DND-41 (cell line): ENCODE data around the gene ARHGAP21.
A peak's percentile ranks its signal among the peaks of the same experiment; 100 is the strongest.
"Not testable (repeated sequence)": the region's sequence is repeated elsewhere in the genome, so short reads cannot be mapped to it uniquely, and the experiment has no call there.

Experiments
- ATAC-seq: fragments of 200-7000 bp; cut with Tn5 transposase; 3 replicates; pipeline ENCODE4 v1.9.1; 2021; ENCODE audit warnings: low read depth; ENCODE audit not compliant: insufficient read depth
- DNase-seq: peaks from one replicate; pipeline ENCODE4 v3.0.0-alpha.2; 2020
- H2AFZ ChIP-seq: 2 replicates; pipeline ENCODE4 v1.6.0; 2012; ENCODE audit warnings: low read depth, low read length
- H3K27ac ChIP-seq: 2 replicates; pipeline ENCODE4 v1.5.1; 2012; ENCODE audit warnings: low read length, inconsistent platforms
- H3K27me3 ChIP-seq: fragments of 200-600 bp; sonication (generic); 2 replicates; pipeline ENCODE4 v1.6.0; 2012; ENCODE audit warnings: low read length, mild to moderate bottlenecking, inconsistent platforms; ENCODE audit not compliant: insufficient read depth, poor library complexity
- H3K36me3 ChIP-seq: 2 replicates; pipeline ENCODE4 v1.5.1; 2012; ENCODE audit warnings: low read length, inconsistent platforms; ENCODE audit not compliant: insufficient read depth
- H3K4me1 ChIP-seq: 2 replicates; pipeline ENCODE4 v1.5.1; 2012; ENCODE audit warnings: mild to moderate bottlenecking, low read length; ENCODE audit not compliant: insufficient read depth
- H3K4me2 ChIP-seq: 2 replicates; pipeline ENCODE4 v1.6.0; 2012; ENCODE audit warnings: mild to moderate bottlenecking, moderate library complexity, low read length, inconsistent platforms; ENCODE audit not compliant: insufficient read depth
- H3K4me3 ChIP-seq, 2 experiments: fragments of 200-600 bp in 1 of 2; shearing (Covaris generic) in 1 of 2; 2 replicates each; pipeline ENCODE4 v1.5.1; 2012 to 2016; ENCODE audit warnings: inconsistent platforms in 2 of 2, low read length in 2 of 2, mild to moderate bottlenecking in 2 of 2, low read depth in 1 of 2, moderate library complexity in 1 of 2
- H3K79me2 ChIP-seq: 2 replicates; pipeline ENCODE4 v1.6.0; 2012; ENCODE audit warnings: low read length, inconsistent platforms; ENCODE audit not compliant: insufficient read depth
- H3K9ac ChIP-seq: 2 replicates; pipeline ENCODE4 v1.6.0; 2012; ENCODE audit warnings: low read depth, mild to moderate bottlenecking, inconsistent platforms, low read length, moderate library complexity
- H3K9me3 ChIP-seq: 2 replicates; pipeline ENCODE4 v1.5.1; 2012; ENCODE audit warnings: low read length, moderate library complexity, mild to moderate bottlenecking, inconsistent platforms; ENCODE audit not compliant: insufficient read depth, severe bottlenecking
- H4K20me1 ChIP-seq: 2 replicates; pipeline ENCODE4 v1.6.0; 2012; ENCODE audit warnings: low read length; ENCODE audit not compliant: insufficient read depth
- EZH2 ChIP-seq: IDR thresholded peaks from 3 replicates; pipeline ENCODE4 v1.6.1; 2012; ENCODE audit warnings: borderline replicate concordance, low read depth, mild to moderate bottlenecking, moderate library complexity, low read length, inconsistent platforms; ENCODE audit not compliant: severe bottlenecking
- TF ChIP-seq, protein P1 (sequence below): IDR thresholded peaks from 2 replicates; pipeline ENCODE4 v1.5.1; 2012; ENCODE audit warnings: borderline replicate concordance, low read length, moderate library complexity, mild to moderate bottlenecking; ENCODE audit not compliant: poor library complexity, severe bottlenecking; ENCODE audit errors: extremely low read depth

Gene ARHGAP21

DNA sequence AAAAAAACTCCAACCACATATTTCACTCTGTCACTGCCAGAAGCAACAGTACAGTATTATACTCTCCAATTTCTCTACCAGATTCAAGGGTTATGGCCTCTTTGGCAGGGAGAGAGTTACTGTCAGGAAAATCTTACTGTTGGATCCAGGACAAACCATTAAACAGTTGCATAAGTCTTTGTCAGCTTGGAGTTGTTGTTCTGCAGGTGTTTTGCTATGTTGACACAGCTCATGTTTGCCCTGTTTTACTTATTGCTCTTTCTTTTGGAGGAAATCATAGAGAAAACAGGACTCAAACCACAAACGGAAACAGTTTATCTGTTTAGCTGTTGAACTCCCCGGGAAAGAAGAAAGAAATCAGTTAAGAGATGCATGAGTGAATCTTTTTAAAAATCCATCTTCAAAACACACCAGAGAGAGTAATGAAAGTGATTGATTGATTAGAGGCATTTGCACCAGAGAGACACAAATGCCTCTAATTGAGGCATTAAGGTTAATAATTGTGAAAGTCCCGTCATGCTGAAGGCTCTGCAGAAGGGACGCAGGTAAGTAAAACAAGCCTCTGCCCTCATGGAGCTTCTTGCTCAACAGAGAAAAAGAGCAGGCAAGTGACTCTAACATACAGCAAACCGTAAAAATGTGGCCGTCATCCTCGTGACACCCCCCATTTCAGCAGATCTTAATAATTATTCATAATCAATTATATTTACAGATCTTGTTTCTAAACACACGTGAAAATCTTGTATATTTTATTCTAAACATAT, 38.7 kb upstream of the ARHGAP21 start:
- H3K27ac ChIP-seq = peak overlapping the region; percentile 98
- no peaks in the 10 kb centered on the region for H3K27me3 ChIP-seq
- peak overlapping the region; percentile 56 for H3K9ac ChIP-seq
- DNase-seq (peak; percentile 55), ATAC-seq (peak; percentile 86)
- H3K4me2 ChIP-seq = peak overlapping the region; percentile 51
- TF ChIP-seq EZH2 = no peak
- TF ChIP-seq, protein P1, sequence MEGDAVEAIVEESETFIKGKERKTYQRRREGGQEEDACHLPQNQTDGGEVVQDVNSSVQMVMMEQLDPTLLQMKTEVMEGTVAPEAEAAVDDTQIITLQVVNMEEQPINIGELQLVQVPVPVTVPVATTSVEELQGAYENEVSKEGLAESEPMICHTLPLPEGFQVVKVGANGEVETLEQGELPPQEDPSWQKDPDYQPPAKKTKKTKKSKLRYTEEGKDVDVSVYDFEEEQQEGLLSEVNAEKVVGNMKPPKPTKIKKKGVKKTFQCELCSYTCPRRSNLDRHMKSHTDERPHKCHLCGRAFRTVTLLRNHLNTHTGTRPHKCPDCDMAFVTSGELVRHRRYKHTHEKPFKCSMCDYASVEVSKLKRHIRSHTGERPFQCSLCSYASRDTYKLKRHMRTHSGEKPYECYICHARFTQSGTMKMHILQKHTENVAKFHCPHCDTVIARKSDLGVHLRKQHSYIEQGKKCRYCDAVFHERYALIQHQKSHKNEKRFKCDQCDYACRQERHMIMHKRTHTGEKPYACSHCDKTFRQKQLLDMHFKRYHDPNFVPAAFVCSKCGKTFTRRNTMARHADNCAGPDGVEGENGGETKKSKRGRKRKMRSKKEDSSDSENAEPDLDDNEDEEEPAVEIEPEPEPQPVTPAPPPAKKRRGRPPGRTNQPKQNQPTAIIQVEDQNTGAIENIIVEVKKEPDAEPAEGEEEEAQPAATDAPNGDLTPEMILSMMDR = no peak
- H2AFZ ChIP-seq = peak overlapping the region; percentile 72
- H3K4me3 ChIP-seq = peak overlapping the region in 1 of 2 experiments; percentile 38; a peak in 2 of 4 replicates
- H3K36me3 ChIP-seq = no peaks in the 10 kb centered on the region
- peaks cover 6% of the 10 kb centered on the region for H3K9me3 ChIP-seq
- no peaks in the 10 kb centered on the region for H4K20me1 ChIP-seq
- peaks cover 38% of the 10 kb centered on the region for H3K4me1 ChIP-seq
- no peaks in the 10 kb centered on the region for H3K79me2 ChIP-seq

DNA sequence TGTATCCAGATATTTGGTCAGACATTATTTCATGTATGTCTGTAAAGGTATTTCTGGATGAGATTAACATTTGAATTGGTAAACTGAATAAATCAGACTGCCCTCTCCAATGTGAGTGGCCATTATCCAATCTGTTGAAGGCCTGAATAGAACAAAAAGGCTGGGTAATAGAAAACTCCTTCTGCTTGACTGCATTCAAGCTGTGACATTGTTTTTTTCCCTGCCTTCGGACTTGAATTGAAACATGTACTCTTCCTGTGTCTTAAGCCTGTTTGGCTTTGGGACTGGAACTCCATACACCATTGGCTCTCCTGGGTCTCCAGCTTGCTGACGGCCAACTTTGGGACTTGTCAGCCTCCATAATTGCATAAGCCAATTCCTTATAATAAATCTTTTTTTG, 36.0 kb upstream of the ARHGAP21 start:
- Histone ChIP-seq H2AFZ (no peak overlapping the region), H3K79me2 (no peaks in the 10 kb centered on the region), H3K27ac (peak overlapping the region; percentile 98; the same call in 1 of the 2 replicates), H3K4me1 (peaks cover 38% of the 10 kb centered on the region), H3K27me3 (no peaks in the 10 kb centered on the region), H4K20me1 (no peaks in the 10 kb centered on the region), H3K9ac (no peak overlapping the region), H3K36me3 (no peaks in the 10 kb centered on the region), H3K4me2 (no peak overlapping the region), H3K9me3 (peaks cover 3% of the 10 kb centered on the region), H3K4me3 (no peak overlapping the region)
- DNase-seq (no peak), ATAC-seq (no peak)
- TF ChIP-seq EZH2 = no peak
- TF ChIP-seq, protein P1 = no peak

DNA sequence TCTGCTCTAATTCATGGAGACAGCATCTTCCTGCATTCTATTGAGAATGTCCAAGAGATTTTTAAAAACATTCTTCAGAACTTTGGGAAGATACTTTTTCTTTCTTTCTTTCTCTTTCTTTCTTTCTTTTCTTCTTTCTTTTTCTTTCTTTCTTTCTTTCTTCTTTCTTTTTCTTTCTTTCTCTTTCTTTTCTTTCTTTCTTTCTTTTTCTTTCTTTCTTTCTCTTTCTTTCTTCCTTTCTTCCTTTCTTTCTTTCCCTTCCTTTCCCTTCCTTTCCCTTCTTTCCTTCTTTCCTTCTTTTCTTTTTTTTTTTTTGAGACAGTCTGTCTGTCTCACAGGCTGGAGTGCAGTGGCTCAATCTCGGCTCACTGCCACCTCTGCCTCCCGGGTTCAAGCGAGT, 34.6 kb upstream of the ARHGAP21 start:
- not testable (repeated sequence) for H3K9me3 ChIP-seq, ATAC-seq, H3K4me2 ChIP-seq, H3K36me3 ChIP-seq, H3K79me2 ChIP-seq, DNase-seq, H3K27me3 ChIP-seq, H2AFZ ChIP-seq, H4K20me1 ChIP-seq, H3K27ac ChIP-seq, H3K9ac ChIP-seq, H3K4me3 ChIP-seq
- H3K4me1 ChIP-seq = peaks cover 29% of the 10 kb centered on the region

DNA sequence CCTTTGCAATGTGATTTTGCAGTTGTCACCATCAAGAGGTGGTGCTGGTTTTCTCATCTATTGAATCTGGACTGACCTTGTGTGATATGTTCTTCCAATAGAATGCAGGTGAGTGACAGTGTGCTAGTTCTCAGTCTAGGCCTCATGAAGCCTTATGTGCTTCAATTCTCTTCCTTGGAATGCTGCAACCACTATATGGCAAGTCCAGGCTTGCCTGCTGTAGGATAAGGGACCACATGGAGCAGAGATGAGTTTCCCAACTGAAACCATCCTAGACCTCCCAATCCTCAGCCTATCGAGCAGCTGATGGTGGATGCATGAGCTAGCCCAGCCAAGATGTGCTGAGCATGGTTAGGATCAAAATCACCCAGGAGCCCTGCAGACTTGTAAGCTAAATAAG, 32.6 kb upstream of the ARHGAP21 start:
- Histone ChIP-seq H3K27me3 (no peaks in the 10 kb centered on the region), H3K79me2 (no peaks in the 10 kb centered on the region), H3K9me3 (no peaks in the 10 kb centered on the region), H3K4me3 (no peak overlapping the region), H3K27ac (0 out of 2 replicates have a peak overlapping the region, but pooled peaks have one; percentile 7), H3K9ac (no peak overlapping the region), H4K20me1 (no peaks in the 10 kb centered on the region), H2AFZ (no peak overlapping the region), H3K36me3 (no peaks in the 10 kb centered on the region), H3K4me2 (no peak overlapping the region), H3K4me1 (peaks cover 9% of the 10 kb centered on the region)
- DNase-seq = no peak
- no peak for ATAC-seq
- TF ChIP-seq EZH2 = no peak
- TF ChIP-seq, protein P1 = no peak
